Psoas muscle (tissue), 8 donors: ENCODE measurements around the gene GOSR2. TPM values are rescaled to one million over a fixed set of nuclear protein-coding genes. Genes with fewer than 3 reads are reported as not detected.

Source experiments
- ATAC-seq, 4 donors: fragments of 200-7000 bp; cut with Tn5 transposase; one replicate each; pipeline ENCODE4 v1.9.1; 2020; ENCODE audit warnings: moderate library complexity in 3 of 4, mild to moderate bottlenecking in 2 of 4
- DNase-seq, 2 donors: peaks; one replicate each; pipeline ENCODE4 v3.0.0-alpha.2; 2020
- H3K27ac ChIP-seq: fragments of 200-600 bp; one replicate; pipeline ENCODE4 v1.8.0; 2022
- H3K27me3 ChIP-seq, 3 donors: fragments of 200-600 bp in 1 of 3; one replicate each; pipeline versions ENCODE4 v1.6.1 to v1.8.0; 2013 to 2022; ENCODE audit warnings: low read length in 2 of 3, mild to moderate bottlenecking in 2 of 3, moderate library complexity in 1 of 3; ENCODE audit not compliant: insufficient read depth in 3 of 3
- H3K36me3 ChIP-seq, 2 donors: fragments of 200-600 bp in 1 of 2; one replicate each; pipeline versions ENCODE4 v1.6.1 to v1.8.0; 2013 to 2022; ENCODE audit warnings: low read depth in 1 of 2, mild to moderate bottlenecking in 1 of 2, moderate library complexity in 1 of 2; ENCODE audit not compliant: insufficient read depth in 1 of 2
- H3K4me1 ChIP-seq: fragments of 200-600 bp; one replicate; pipeline ENCODE4 v1.8.0; 2022
- H3K4me3 ChIP-seq: fragments of 200-600 bp; one replicate; pipeline ENCODE4 v1.8.0; 2022; ENCODE audit warnings: mild to moderate bottlenecking
- H3K9me3 ChIP-seq: fragments of 200-600 bp; one replicate; pipeline ENCODE4 v1.8.0; 2022
- WGBS, 3 donors: extraction: QIAGEN DNeasy Blood & Tissue Kit; methylation state at CpG; one replicate each; pipeline versions ENCODE4 v1.1.6 to v1.1.7; 2013; 5-methylcytosine and 5-hydroxymethylcytosine counted together
- intact Hi-C, 2 donors: fragments of 100-400 bp; cut with DNase I; formaldehyde crosslinking; loops; one replicate each; pipeline versions ENCODE4 v1.11.0 to v1.14.2; 2022
- polyA plus RNA-seq, 3 donors: library from polyadenylated mRNA; stranded (reverse); fragments of 200-250 nt; gene quantifications; one replicate each; pipeline ENCODE4 v1.2.3, GENCODE V29; 2013
- total RNA-seq, 4 donors: library from RNA; stranded (reverse); fragmentation: NEBNext Ultra II Directional in 2 of 4; extraction: Animal tissue kit (Norgen Biotek cat#: 25700) in 2 of 4; gene quantifications; one replicate each; pipeline versions ENCODE4 v1.2.1 to v1.2.4, GENCODE V29; 2021 to 2023
- TF ChIP-seq, protein P1 (sequence below): fragments of 200-600 bp; IDR thresholded peaks from one replicate; pipeline ENCODE4 v1.8.0; 2022; ENCODE audit warnings: antibody characterized with exemption
- donor health status: healthy with polysubstance abuse.
- donor health status: DM: no; HTN: no; CAD: no; lungs with moderate emphysema.
- donor health status: Bipolar disorder and iron deficiency.
- donor health status: healthy.
- donor health status: DM: yes; HTN: yes; CAD: no.
- donor health status: DM: no; HTN: no; CAD: no.
- donor health status: DM: no; HTN: no; CAD: no.
- donor health status: DM: yes; HTN: yes; CAD: no.

Gene GOSR2
- total and polyA plus RNA-seq, 7 donors: 26.4 to 56.9 (median 44.9) TPM

DNA sequence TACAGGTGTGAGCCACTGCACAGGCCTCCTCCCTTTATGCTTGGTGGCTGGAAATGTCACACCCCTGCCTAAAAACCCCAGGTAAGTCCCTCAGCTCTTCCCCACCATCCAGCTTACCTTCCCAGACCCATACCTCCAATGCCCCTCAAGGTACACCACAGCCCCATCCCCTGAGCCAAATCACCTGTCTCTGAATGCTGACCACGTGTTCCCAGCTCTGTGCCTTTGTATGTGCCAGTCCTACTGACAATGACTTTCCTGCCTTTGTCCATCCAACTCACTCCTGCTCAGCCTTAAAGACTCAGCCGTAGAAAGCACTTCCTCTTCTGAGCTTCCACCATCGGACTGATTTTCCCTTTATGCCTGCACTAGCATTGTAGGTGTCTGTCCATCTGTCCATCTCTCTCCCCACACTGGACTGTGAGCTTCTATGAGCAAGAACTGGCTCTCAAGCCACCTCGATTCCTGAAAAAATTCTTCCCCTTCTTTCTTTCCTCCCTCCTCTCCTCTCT is 30.7 kb upstream of the GOSR2 start:
- peaks cover 0 to 44% (median 3%) of the 10 kb centered on the region in 3 donors for H3K27me3 ChIP-seq
- DNase-seq (no peak), ATAC-seq (no peak)
- intact Hi-C loops: no loop called here
- H3K36me3 ChIP-seq: no peaks in the 10 kb centered on the region
- no peak overlapping the region for H3K27ac ChIP-seq
- H3K4me1 ChIP-seq: no peaks in the 10 kb centered on the region
- WGBS, 3 donors: 60 to 66% (median 65%) methylated on average over 4 of the region's 4 CpGs
- H3K4me3 ChIP-seq: no peak overlapping the region
- no peaks in the 10 kb centered on the region for H3K9me3 ChIP-seq
- TF ChIP-seq, protein P1, sequence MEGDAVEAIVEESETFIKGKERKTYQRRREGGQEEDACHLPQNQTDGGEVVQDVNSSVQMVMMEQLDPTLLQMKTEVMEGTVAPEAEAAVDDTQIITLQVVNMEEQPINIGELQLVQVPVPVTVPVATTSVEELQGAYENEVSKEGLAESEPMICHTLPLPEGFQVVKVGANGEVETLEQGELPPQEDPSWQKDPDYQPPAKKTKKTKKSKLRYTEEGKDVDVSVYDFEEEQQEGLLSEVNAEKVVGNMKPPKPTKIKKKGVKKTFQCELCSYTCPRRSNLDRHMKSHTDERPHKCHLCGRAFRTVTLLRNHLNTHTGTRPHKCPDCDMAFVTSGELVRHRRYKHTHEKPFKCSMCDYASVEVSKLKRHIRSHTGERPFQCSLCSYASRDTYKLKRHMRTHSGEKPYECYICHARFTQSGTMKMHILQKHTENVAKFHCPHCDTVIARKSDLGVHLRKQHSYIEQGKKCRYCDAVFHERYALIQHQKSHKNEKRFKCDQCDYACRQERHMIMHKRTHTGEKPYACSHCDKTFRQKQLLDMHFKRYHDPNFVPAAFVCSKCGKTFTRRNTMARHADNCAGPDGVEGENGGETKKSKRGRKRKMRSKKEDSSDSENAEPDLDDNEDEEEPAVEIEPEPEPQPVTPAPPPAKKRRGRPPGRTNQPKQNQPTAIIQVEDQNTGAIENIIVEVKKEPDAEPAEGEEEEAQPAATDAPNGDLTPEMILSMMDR: no peak

DNA sequence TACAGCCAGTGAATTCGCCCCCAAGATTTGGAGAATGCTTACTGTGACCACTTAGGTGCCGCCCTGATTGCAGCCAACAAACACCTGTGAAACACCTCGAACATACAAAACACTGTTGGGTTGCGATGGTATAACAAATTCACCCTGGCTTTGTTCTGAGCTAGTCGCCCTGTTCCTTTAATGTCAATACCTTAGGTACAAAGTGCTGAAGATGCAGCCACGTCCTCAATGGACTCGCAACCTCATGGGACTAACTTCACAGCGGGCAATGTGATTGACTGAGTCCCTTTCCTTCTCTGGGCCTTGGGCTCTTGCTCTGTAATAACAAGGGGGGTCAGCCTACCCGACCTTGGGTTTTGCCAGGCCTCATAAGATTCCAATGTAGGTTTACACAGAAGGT is 28.9 kb upstream of the GOSR2 start:
- H3K4me3 ChIP-seq: no peak overlapping the region
- ATAC-seq (no peak), DNase-seq (no peak)
- peaks cover 0 to 44% (median 3%) of the 10 kb centered on the region in 3 donors for H3K27me3 ChIP-seq
- TF ChIP-seq, protein P1: no peak
- no peaks in the 10 kb centered on the region for H3K36me3 ChIP-seq
- H3K9me3 ChIP-seq: no peaks in the 10 kb centered on the region
- WGBS, 3 donors: 74 to 79% (median 78%) methylated on average over 9 of the region's 9 CpGs
- intact Hi-C loops: no loop called here
- no peak overlapping the region for H3K27ac ChIP-seq
- H3K4me1 ChIP-seq: no peaks in the 10 kb centered on the region

DNA sequence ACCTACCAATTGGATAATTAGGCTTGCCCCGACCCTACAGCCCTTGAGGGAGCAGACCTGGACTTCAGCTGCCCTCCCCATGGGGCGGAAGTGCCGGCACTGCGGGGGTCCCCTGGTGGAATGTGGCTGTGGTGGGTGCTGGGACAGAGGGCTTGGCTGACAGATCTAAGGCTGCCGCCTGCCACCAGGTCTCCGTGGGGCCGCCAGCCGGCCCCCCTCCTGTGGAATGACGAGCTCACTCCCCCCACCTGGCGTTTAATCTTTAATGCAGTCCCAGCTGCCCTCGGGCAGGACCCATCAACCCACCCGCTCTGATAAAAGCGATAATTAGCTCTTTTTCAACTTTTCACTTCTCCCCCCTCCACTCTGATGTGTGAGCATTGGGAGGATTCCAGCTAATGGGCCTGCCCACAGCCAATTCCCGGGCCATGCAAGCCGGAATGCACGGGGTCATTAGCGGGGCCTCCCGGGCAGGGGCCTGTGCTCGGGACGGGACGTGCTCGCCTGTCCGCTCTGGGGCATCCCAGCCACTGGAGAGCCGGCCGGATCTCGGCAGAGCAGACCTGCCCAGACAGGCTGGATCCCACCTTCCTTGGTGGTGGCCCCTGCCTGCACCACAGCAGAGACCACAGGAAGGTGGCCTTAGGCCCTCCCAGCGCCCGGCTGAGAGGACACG is 28.3 kb upstream of the GOSR2 start:
- intact Hi-C loops: no loop called here
- no peak for DNase-seq
- Histone ChIP-seq H3K4me3 (no peak overlapping the region), H3K36me3 (no peaks in the 10 kb centered on the region), H3K9me3 (no peaks in the 10 kb centered on the region), H3K4me1 (no peaks in the 10 kb centered on the region), H3K27ac (no peak overlapping the region), H3K27me3 (peaks cover 0 to 39% (median 3%) of the 10 kb centered on the region in 3 donors)
- ATAC-seq: no peak
- TF ChIP-seq, protein P1: no peak
- 33 to 42% (median 37%) methylated on average over 29 of the region's 29 CpGs for WGBS, 3 donors

DNA sequence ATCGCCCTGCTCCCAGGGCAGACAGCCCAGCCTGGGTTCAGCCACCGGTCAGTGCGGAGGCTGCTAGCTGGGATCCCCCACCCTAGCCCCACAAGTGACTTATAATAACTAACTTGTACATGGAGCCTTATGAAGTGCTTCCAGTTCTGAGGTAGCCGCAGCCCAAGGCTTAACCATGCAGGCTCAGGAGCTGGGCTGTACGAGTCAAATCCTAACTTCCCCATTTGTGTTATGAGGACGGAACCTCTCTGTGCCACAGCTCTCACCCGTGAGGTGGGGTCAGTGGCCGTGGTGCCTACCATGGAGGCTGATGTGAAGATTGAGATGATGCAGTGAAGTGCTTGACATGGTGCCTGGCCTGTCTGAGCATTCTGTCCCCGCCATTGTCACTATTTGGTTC is 27.8 kb upstream of the GOSR2 start:
- ATAC-seq: no peak
- Histone ChIP-seq H3K4me3 (no peak overlapping the region), H3K27me3 (peaks cover 0 to 33% (median 3%) of the 10 kb centered on the region in 3 donors), H3K9me3 (no peaks in the 10 kb centered on the region), H3K36me3 (no peaks in the 10 kb centered on the region), H3K27ac (no peak overlapping the region), H3K4me1 (no peaks in the 10 kb centered on the region)
- TF ChIP-seq, protein P1: no peak
- intact Hi-C loops: no loop called here
- WGBS, 3 donors: 77 to 85% (median 78%) methylated on average over 9 of the region's 9 CpGs
- DNase-seq: no peak
